PC-3 (cell line): ENCODE results near the gene TPO. TPM values are rescaled to one million over a fixed set of nuclear protein-coding genes. Genes with fewer than 3 reads are reported as not detected.
A peak's percentile ranks its signal among the peaks of the same experiment; 100 is the strongest.

Experiments
- ATAC-seq: fragments of 200-7000 bp; cut with Tn5 transposase; 2 replicates; pipeline ENCODE4 v1.9.1; 2020; ENCODE audit warnings: mild to moderate bottlenecking, moderate library complexity
- BruUV-seq: library from RNA; stranded (reverse); fragments of 400-500 nt; replicated peaks from 2 replicates; lab custom pipeline; 2021; lab: Mats Ljungman, UMichigan
- CTCF ChIA-PET: fragments of 300-600 bp; sonication (Branson Sonifier 250); formaldehyde crosslinking; loops from one replicate; lab custom pipeline; 2022; ENCODE audit warnings: antibody characterized with exemption; lab: Charles Lee
- POLR2A ChIA-PET: fragments of 300-600 bp; sonication (Branson Sonifier 250); formaldehyde crosslinking; loops from one replicate; lab custom pipeline; 2022; ENCODE audit warnings: antibody characterized with exemption; ENCODE audit not compliant: unreplicated experiment; lab: Charles Lee
- DNase-seq: peaks from one replicate; pipeline ENCODE4 v3.0.0-alpha.2; 2015
- H2AFZ ChIP-seq: fragments of 300-600 bp; sonication (generic); 2 replicates; pipeline ENCODE4 v1.6.0; 2016; ENCODE audit warnings: antibody characterized with exemption, low read length
- H3F3A ChIP-seq: fragments of 300-600 bp; sonication (generic); one replicate; pipeline ENCODE4 v1.6.0; 2017; ENCODE audit warnings: antibody characterized with exemption, low read length, control low read depth, mild to moderate bottlenecking; ENCODE audit not compliant: unreplicated experiment
- H3K27ac ChIP-seq: fragments of 300-600 bp; sonication (generic); 2 replicates; pipeline ENCODE4 v1.5.1; 2016; ENCODE audit warnings: mild to moderate bottlenecking, low read length
- H3K27me3 ChIP-seq: fragments of 300-600 bp; sonication (generic); 2 replicates; pipeline ENCODE4 v1.6.1; 2016; ENCODE audit warnings: low read length, mixed read lengths
- H3K36me3 ChIP-seq: fragments of 300-600 bp; sonication (generic); 2 replicates; pipeline ENCODE4 v1.6.1; 2016; ENCODE audit warnings: low read depth, mixed run types, low read length, mixed read lengths
- H3K4me1 ChIP-seq: fragments of 300-600 bp; sonication (generic); 2 replicates; pipeline ENCODE4 v1.5.1; 2016; ENCODE audit warnings: low read length; ENCODE audit not compliant: insufficient read depth
- H3K4me2 ChIP-seq: fragments of 300-600 bp; sonication (generic); 2 replicates; pipeline ENCODE4 v1.6.0; 2016; ENCODE audit warnings: low read length
- H3K4me3 ChIP-seq: fragments of 300-600 bp; sonication (generic); 2 replicates; pipeline ENCODE4 v1.5.1; 2016; ENCODE audit warnings: mild to moderate bottlenecking, low read length, mixed read lengths
- H3K79me2 ChIP-seq: fragments of 300-600 bp; sonication (generic); 2 replicates; pipeline ENCODE4 v1.6.1; 2017; ENCODE audit warnings: low read length, mixed read lengths
- H3K9ac ChIP-seq: fragments of 300-600 bp; sonication (generic); 2 replicates; pipeline ENCODE4 v1.6.0; 2016; ENCODE audit warnings: mild to moderate bottlenecking, low read length
- H3K9me2 ChIP-seq: fragments of 300-600 bp; sonication (generic); replicated peaks from 2 replicates; pipeline ENCODE4 v1.6.1; 2016; ENCODE audit warnings: mixed run types, low read length, mixed read lengths
- H3K9me3 ChIP-seq: fragments of 300-600 bp; sonication (generic); 2 replicates; pipeline ENCODE4 v1.6.1; 2016; ENCODE audit warnings: low read length, mixed read lengths
- H4K20me1 ChIP-seq: fragments of 300-600 bp; sonication (generic); 2 replicates; pipeline ENCODE4 v1.6.1; 2016; ENCODE audit warnings: low read length, mixed read lengths
- EZH2 ChIP-seq: fragments of 300-600 bp; sonication (generic); IDR thresholded peaks from one replicate; pipeline ENCODE4 v1.6.1; 2017; ENCODE audit warnings: antibody characterized with exemption, mild to moderate bottlenecking, low read length; ENCODE audit not compliant: unreplicated experiment
- EZH2phosphoT487 ChIP-seq: fragments of 300-600 bp; sonication (generic); IDR thresholded peaks from 2 replicates; pipeline ENCODE4 v1.6.1; 2018; ENCODE audit warnings: mild to moderate bottlenecking, antibody characterized with exemption, low read length, borderline replicate concordance
- intact Hi-C: fragments of 100-400 bp; cut with micrococcal nuclease; formaldehyde crosslinking; loops from 2 replicates; pipeline ENCODE4 v1.9.0; 2023
- total RNA-seq: library from RNA; depleted of rRNA; stranded (reverse); fragments of >200 nt; gene quantifications from 2 replicates; pipeline ENCODE4 v1.2.3, GENCODE V29; 2014
- TF ChIP-seq, protein P1 (sequence below): fragments of 300-600 bp; sonication (generic); conservative IDR thresholded peaks from 2 replicates; pipeline ENCODE4 v1.5.1; 2017; ENCODE audit warnings: antibody characterized with exemption, low read depth, mild to moderate bottlenecking, low read length

Gene TPO
- total RNA-seq, 1 experiment from 2014 or later, result not detected

DNA sequence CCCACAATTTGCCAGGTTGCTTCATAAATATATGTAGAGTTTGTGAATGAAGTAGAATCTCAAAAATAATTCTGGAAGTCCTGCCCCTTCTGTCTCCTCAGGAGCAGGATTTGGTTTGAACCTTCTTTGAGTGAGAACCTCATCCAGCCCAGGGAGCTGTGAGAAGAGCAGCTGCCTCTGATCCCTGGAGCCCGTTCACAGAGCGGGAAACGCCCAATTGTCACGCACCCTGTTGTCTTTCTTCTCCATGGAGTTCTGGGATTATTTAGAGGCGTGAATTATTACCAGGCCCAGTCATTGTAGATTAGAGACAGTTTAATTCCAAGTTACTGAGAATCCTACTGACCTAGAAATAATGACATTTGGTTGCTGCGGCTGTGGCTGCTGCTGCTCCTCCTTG, 66.1 kb downstream of the TPO start:
- DNase-seq (no peak), ATAC-seq (no peak)
- TF ChIP-seq EZH2, result no peak
- no peak for TF ChIP-seq EZH2phosphoT487
- TF ChIP-seq, protein P1, sequence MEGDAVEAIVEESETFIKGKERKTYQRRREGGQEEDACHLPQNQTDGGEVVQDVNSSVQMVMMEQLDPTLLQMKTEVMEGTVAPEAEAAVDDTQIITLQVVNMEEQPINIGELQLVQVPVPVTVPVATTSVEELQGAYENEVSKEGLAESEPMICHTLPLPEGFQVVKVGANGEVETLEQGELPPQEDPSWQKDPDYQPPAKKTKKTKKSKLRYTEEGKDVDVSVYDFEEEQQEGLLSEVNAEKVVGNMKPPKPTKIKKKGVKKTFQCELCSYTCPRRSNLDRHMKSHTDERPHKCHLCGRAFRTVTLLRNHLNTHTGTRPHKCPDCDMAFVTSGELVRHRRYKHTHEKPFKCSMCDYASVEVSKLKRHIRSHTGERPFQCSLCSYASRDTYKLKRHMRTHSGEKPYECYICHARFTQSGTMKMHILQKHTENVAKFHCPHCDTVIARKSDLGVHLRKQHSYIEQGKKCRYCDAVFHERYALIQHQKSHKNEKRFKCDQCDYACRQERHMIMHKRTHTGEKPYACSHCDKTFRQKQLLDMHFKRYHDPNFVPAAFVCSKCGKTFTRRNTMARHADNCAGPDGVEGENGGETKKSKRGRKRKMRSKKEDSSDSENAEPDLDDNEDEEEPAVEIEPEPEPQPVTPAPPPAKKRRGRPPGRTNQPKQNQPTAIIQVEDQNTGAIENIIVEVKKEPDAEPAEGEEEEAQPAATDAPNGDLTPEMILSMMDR, result no peak
- intact Hi-C loops, result no loop called here
- ChIA-PET CTCF (no interaction called here), POLR2A (no interaction called here)
- Histone ChIP-seq H3K9ac (no peak overlapping the region), H3K4me2 (no peak overlapping the region), H3K27ac (no peak overlapping the region), H4K20me1 (no peaks in the 10 kb centered on the region), H3K79me2 (no peaks in the 10 kb centered on the region), H3K9me3 (no peaks in the 10 kb centered on the region), H3K9me2 (no peaks in the 10 kb centered on the region), H3K36me3 (no peaks in the 10 kb centered on the region), H3K4me3 (no peak overlapping the region), H3K4me1 (no peaks in the 10 kb centered on the region), H3K27me3 (peaks cover 63% of the 10 kb centered on the region), H2AFZ (no peak overlapping the region), H3F3A (no peaks in the 10 kb centered on the region)
- no TSS peak for BruUV-seq

DNA sequence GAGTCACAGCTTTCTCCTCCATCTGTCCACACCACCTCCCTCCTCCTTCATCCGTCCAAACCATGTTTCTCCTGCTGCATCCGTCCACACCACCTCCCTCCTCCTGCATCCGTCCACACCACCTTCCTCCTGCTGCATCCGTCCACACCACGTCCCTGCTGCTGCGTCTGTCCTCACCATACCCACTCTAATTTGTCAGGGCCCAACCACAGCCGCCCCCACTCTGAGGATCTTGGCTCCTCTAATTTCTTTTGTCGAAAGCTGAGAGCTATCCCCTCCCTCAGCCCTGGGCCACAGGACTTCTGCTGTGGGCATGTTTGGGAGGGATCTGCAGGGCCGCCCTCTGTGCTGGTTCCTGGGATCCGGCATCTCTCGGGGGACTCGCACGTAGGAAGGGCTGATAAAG, 67.4 kb downstream of the TPO start:
- Histone ChIP-seq H3K4me1 (no peaks in the 10 kb centered on the region), H3K4me3 (no peak overlapping the region), H3K9me2 (no peaks in the 10 kb centered on the region), H3K9me3 (no peaks in the 10 kb centered on the region), H3K27me3 (peaks cover 60% of the 10 kb centered on the region), H3F3A (no peaks in the 10 kb centered on the region), H3K79me2 (no peaks in the 10 kb centered on the region), H2AFZ (no peak overlapping the region), H3K9ac (no peak overlapping the region), H3K4me2 (no peak overlapping the region), H3K27ac (no peak overlapping the region), H4K20me1 (no peaks in the 10 kb centered on the region), H3K36me3 (no peaks in the 10 kb centered on the region)
- ATAC-seq, result peak; percentile 20; the same call in 1 of the 2 replicates
- CTCF ChIA-PET, result no interaction called here
- POLR2A ChIA-PET, result no interaction called here
- intact Hi-C loops, result no loop called here
- TF ChIP-seq EZH2phosphoT487, result no peak
- TF ChIP-seq, protein P1, result no peak
- no peak for TF ChIP-seq EZH2
- DNase-seq, result no peak
- no TSS peak for BruUV-seq

DNA sequence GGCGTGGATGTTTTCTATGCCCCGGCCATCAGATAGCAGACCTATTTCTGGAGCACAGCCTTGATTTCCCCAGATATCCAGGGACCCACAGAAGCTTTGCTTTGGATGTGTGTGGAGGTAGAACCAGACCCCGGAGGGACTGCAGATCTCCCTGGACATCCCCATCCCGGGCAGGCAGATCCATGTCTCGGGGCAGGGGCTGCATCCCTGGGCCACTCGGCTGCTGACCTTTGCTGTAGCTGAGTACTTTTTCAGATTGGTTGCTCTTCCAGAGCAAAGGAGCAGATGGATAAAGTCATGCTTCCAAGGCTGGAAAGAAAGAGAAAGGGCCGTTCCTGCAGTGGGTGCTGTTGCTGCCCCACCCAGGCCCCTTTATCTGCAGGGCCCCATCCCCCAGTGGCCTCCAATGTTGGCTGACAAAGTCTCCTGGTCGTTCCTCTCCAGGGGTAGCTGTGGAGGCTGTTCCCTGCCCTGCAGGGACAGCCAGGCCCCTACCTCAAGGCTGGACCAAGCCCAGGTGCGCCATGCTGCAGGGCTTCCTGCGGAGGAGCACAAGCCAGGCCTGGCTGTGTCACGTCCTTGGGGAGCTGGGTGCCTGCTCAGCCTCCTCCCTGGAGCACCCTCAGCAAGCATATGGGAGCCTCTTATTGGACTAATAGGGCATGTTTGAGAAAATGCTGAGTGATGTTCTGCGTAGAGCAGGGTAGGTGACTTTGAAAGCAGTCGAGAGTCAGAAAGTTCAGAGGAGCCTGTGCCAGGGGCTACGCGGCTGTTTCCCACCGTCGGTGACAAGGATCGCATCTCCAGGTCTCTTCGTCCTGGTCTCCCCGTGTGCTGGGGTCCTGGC, 68.4 kb downstream of the TPO start:
- TF ChIP-seq, protein P1, result no peak
- TF ChIP-seq EZH2, result no peak
- TF ChIP-seq EZH2phosphoT487, result no peak
- CTCF ChIA-PET, result no interaction called here
- H3K4me2 ChIP-seq, result no peak overlapping the region
- no peak overlapping the region for H3K9ac ChIP-seq
- no TSS peak for BruUV-seq
- no peak overlapping the region for H3K4me3 ChIP-seq
- no peaks in the 10 kb centered on the region for H3K79me2 ChIP-seq
- intact Hi-C loops, result no loop called here
- POLR2A ChIA-PET, result no interaction called here
- H3K9me3 ChIP-seq, result no peaks in the 10 kb centered on the region
- H3F3A ChIP-seq, result no peaks in the 10 kb centered on the region
- H3K27me3 ChIP-seq, result peaks cover 62% of the 10 kb centered on the region
- no peaks in the 10 kb centered on the region for H3K36me3 ChIP-seq
- no peaks in the 10 kb centered on the region for H4K20me1 ChIP-seq
- no peaks in the 10 kb centered on the region for H3K4me1 ChIP-seq
- ATAC-seq (no peak), DNase-seq (no peak)
- H2AFZ ChIP-seq, result no peak overlapping the region
- H3K9me2 ChIP-seq, result no peaks in the 10 kb centered on the region
- H3K27ac ChIP-seq, result no peak overlapping the region
